ENCODE results near the gene MTA3. TPM values are rescaled to one million over a fixed set of nuclear protein-coding genes. Genes with fewer than 3 reads are reported as not detected.

Gene MTA3
- total RNA-seq, 1 donor from 2014 or later: 25.6 TPM

GRCh38 chr2:42767080-42767898 lies 198.9 kb downstream of the MTA3 start:
- intact Hi-C loops (cut with DNase I): no loop called here
- no peak for DNase-seq

GRCh38 chr2:42767899-42768705 lies 199.7 kb downstream of the MTA3 start:
- no peak for ATAC-seq (ENCODE audit: poor library complexity)
- DNase-seq: no peak
- intact Hi-C loops (cut with DNase I): no loop called here

More at GRCh38 chr2:42767080-42767898, 198.9 kb downstream of the MTA3 start:
- ATAC-seq (ENCODE audit: poor library complexity): no peak

GRCh38 chr2:42768706-42769256 lies 200.3 kb downstream of the MTA3 start:
- intact Hi-C loops (cut with DNase I): no loop called here
- ATAC-seq (ENCODE audit: poor library complexity) (no peak), DNase-seq (no peak)

GRCh38 chr2:42769583-42770287 lies 201.3 kb downstream of the MTA3 start:
- intact Hi-C loops (cut with DNase I): no loop called here
- ATAC-seq (ENCODE audit: poor library complexity) (no peak), DNase-seq (no peak)

- ATAC-seq (ENCODE audit: poor library complexity) (peak; percentile 71), DNase-seq (no peak)
- intact Hi-C loops (cut with DNase I): no loop called here
Observed at GRCh38 chr2:42770288-42771131, 202.1 kb downstream of the MTA3 start.

- no peak for DNase-seq
- intact Hi-C loops (cut with DNase I): no loop called here
- no peak for ATAC-seq (ENCODE audit: poor library complexity)
Observed at GRCh38 chr2:42771546-42772153, 203.2 kb downstream of the MTA3 start.

GRCh38 chr2:42775186-42775585 lies 206.8 kb downstream of the MTA3 start:
- intact Hi-C loops (cut with DNase I): no loop called here
- no peak for ATAC-seq (ENCODE audit: poor library complexity)
- no peak for DNase-seq

- no peak for ATAC-seq (ENCODE audit: poor library complexity)
- intact Hi-C loops (cut with DNase I): no loop called here
- no peak for DNase-seq
Observed at GRCh38 chr2:42775810-42776209, 207.4 kb downstream of the MTA3 start.

GRCh38 chr2:42777883-42778805 lies 209.7 kb downstream of the MTA3 start:
- no peak for DNase-seq
- intact Hi-C loops (cut with DNase I): no loop called here

GRCh38 chr2:42781181-42781580 lies 212.7 kb downstream of the MTA3 start:
- intact Hi-C loops (cut with DNase I): no loop called here
- DNase-seq: no peak
- ATAC-seq (ENCODE audit: poor library complexity): no peak

More at GRCh38 chr2:42777883-42778805, 209.7 kb downstream of the MTA3 start:
- no peak for ATAC-seq (ENCODE audit: poor library complexity)

GRCh38 chr2:42783511-42783910 lies 215.1 kb downstream of the MTA3 start:
- ATAC-seq (ENCODE audit: poor library complexity) (no peak), DNase-seq (no peak)
- intact Hi-C loops (cut with DNase I): no loop called here

GRCh38 chr2:42784204-42784880 lies 215.9 kb downstream of the MTA3 start:
- DNase-seq (no peak), ATAC-seq (ENCODE audit: poor library complexity) (no peak)
- intact Hi-C loops (cut with DNase I): no loop called here

GRCh38 chr2:42786561-42787345 lies 218.3 kb downstream of the MTA3 start:
- intact Hi-C loops (cut with DNase I): no loop called here
- ATAC-seq (ENCODE audit: poor library complexity) (no peak), DNase-seq (no peak)

GRCh38 chr2:42787424-42787787 lies 219.0 kb downstream of the MTA3 start:
- ATAC-seq (ENCODE audit: poor library complexity): no peak
- no peak for DNase-seq

GRCh38 chr2:42787788-42788477 lies 219.5 kb downstream of the MTA3 start:
- ATAC-seq (ENCODE audit: poor library complexity) (no peak), DNase-seq (no peak)
- intact Hi-C loops (cut with DNase I): no loop called here

More at GRCh38 chr2:42787424-42787787, 219.0 kb downstream of the MTA3 start:
- intact Hi-C loops (cut with DNase I): no loop called here
